ENCODE data around the gene SYAP1. TPM values are rescaled to one million over a fixed set of nuclear protein-coding genes. Genes with fewer than 3 reads are reported as not detected.
"Not testable (repeated sequence)": the region's sequence is repeated elsewhere in the genome, so short reads cannot be mapped to it uniquely, and the experiment has no call there.

The SYAP1 gene
- total RNA-seq, 2 experiments from 2014 or later: 19.7 to 20.0 TPM

GRCh38 chrX:16714504-16714903 lies 4.9 kb upstream of the SYAP1 start:
- H3K4me1 ChIP-seq (ENCODE audit: insufficient read depth, low read length, poor library complexity, severe bottlenecking): peaks cover 26% of the 10 kb centered on the region
- H2AFZ ChIP-seq (ENCODE audit: low read length): no peak overlapping the region
- no peak overlapping the region for H3K27ac ChIP-seq (ENCODE audit: low read depth, low read length, poor library complexity, severe bottlenecking)
- ChIA-PET POLR2A (interaction anchor here (1.7 kb wide), 1 partner anchor 8 kb away, joined by 4 read pairs; no protein-coding TSS in a partner anchor), CTCF (ENCODE audit: unreplicated experiment) (no interaction called here)
- H3K9me3 ChIP-seq (ENCODE audit: low read length): no peaks in the 10 kb centered on the region
- TF ChIP-seq CTCF (conservative IDR thresholded peaks at IDR 0.05; ENCODE audit: low read length): no peak
- no peak for TF ChIP-seq EZH2phosphoT487 (IDR thresholded peaks at IDR 0.05; ENCODE audit: borderline replicate concordance, low read depth, low read length)
- H3K4me3 ChIP-seq (ENCODE audit: low read depth, low read length, poor library complexity, severe bottlenecking): no peak overlapping the region
- DNase-seq (ENCODE audit: low spot score): no peak
- peaks cover under 1% of the 10 kb centered on the region; the same call in 1 of the 2 replicates for H3K79me2 ChIP-seq (ENCODE audit: insufficient read depth, low read depth, low read length)
- no peaks in the 10 kb centered on the region for H3K36me3 ChIP-seq (ENCODE audit: insufficient read depth, low read length)
- no peak overlapping the region for H3K4me2 ChIP-seq (ENCODE audit: low read length)
- intact Hi-C loops (cut with micrococcal nuclease; ENCODE audit: unreplicated experiment): no loop called here
- H3K9me2 ChIP-seq (ENCODE audit: insufficient read depth, low read length): no peaks in the 10 kb centered on the region
- H4K20me1 ChIP-seq (ENCODE audit: insufficient read depth, low read length): no peaks in the 10 kb centered on the region
- no TSS peak for BruUV-seq (replicated peaks)

- POLR2A ChIA-PET; H3K36me3 ChIP-seq (ENCODE audit: insufficient read depth, low read length): not testable (repeated sequence)
Observed at GRCh38 chrX:16715638-16716037, 3.8 kb upstream of the SYAP1 start.

GRCh38 chrX:16716451-16716850 lies 3.0 kb upstream of the SYAP1 start:
- H3K36me3 ChIP-seq (ENCODE audit: insufficient read depth, low read length); H4K20me1 ChIP-seq (ENCODE audit: insufficient read depth, low read length); DNase-seq (ENCODE audit: low spot score); H3K4me3 ChIP-seq (ENCODE audit: low read depth, low read length, poor library complexity, severe bottlenecking); CTCF ChIA-PET (ENCODE audit: unreplicated experiment); H3K9me3 ChIP-seq (ENCODE audit: low read length); H2AFZ ChIP-seq (ENCODE audit: low read length); BruUV-seq (replicated peaks); H3K4me2 ChIP-seq (ENCODE audit: low read length); H3K9me2 ChIP-seq (ENCODE audit: insufficient read depth, low read length); H3K27ac ChIP-seq (ENCODE audit: low read depth, low read length, poor library complexity, severe bottlenecking): not testable (repeated sequence)
- POLR2A ChIA-PET: interaction anchor here (0.6 kb wide), 1 partner anchor 11 kb away, joined by 6 read pairs; no protein-coding TSS in a partner anchor
- Histone ChIP-seq H3K79me2 (ENCODE audit: insufficient read depth, low read depth, low read length) (peaks cover 19% of the 10 kb centered on the region), H3K4me1 (ENCODE audit: insufficient read depth, low read length, poor library complexity, severe bottlenecking) (peaks cover 15% of the 10 kb centered on the region)
- intact Hi-C loops (cut with micrococcal nuclease; ENCODE audit: unreplicated experiment): loop anchor here (5.0 kb wide), 1 partner anchor 91 kb away; no protein-coding TSS in a partner anchor

More at GRCh38 chrX:16715638-16716037, 3.8 kb upstream of the SYAP1 start:
- H2AFZ ChIP-seq (ENCODE audit: low read length); CTCF ChIA-PET (ENCODE audit: unreplicated experiment); H4K20me1 ChIP-seq (ENCODE audit: insufficient read depth, low read length); H3K9me2 ChIP-seq (ENCODE audit: insufficient read depth, low read length); H3K9me3 ChIP-seq (ENCODE audit: low read length); BruUV-seq (replicated peaks); H3K27ac ChIP-seq (ENCODE audit: low read depth, low read length, poor library complexity, severe bottlenecking); H3K4me2 ChIP-seq (ENCODE audit: low read length); H3K4me3 ChIP-seq (ENCODE audit: low read depth, low read length, poor library complexity, severe bottlenecking); DNase-seq (ENCODE audit: low spot score): not testable (repeated sequence)
- Histone ChIP-seq H3K79me2 (ENCODE audit: insufficient read depth, low read depth, low read length) (peaks cover 12% of the 10 kb centered on the region), H3K4me1 (ENCODE audit: insufficient read depth, low read length, poor library complexity, severe bottlenecking) (peaks cover 16% of the 10 kb centered on the region)
- intact Hi-C loops (cut with micrococcal nuclease; ENCODE audit: unreplicated experiment): loop anchor here (5.0 kb wide), 1 partner anchor 92 kb away; no protein-coding TSS in a partner anchor
